ENCODE data around the gene IQCH.

GRCh38 chr15:67520321-67521028 is 265.9 kb downstream of the IQCH start:
- TF ChIP-seq, protein P1, sequence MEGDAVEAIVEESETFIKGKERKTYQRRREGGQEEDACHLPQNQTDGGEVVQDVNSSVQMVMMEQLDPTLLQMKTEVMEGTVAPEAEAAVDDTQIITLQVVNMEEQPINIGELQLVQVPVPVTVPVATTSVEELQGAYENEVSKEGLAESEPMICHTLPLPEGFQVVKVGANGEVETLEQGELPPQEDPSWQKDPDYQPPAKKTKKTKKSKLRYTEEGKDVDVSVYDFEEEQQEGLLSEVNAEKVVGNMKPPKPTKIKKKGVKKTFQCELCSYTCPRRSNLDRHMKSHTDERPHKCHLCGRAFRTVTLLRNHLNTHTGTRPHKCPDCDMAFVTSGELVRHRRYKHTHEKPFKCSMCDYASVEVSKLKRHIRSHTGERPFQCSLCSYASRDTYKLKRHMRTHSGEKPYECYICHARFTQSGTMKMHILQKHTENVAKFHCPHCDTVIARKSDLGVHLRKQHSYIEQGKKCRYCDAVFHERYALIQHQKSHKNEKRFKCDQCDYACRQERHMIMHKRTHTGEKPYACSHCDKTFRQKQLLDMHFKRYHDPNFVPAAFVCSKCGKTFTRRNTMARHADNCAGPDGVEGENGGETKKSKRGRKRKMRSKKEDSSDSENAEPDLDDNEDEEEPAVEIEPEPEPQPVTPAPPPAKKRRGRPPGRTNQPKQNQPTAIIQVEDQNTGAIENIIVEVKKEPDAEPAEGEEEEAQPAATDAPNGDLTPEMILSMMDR (IDR thresholded peaks at IDR 0.05 in 8 of 11, conservative IDR thresholded peaks at IDR 0.05 in 3 of 11), result no peak
- TF ChIP-seq POLR2A (IDR thresholded peaks at IDR 0.05), result no peak
- TF ChIP-seq POLR2AphosphoS5 (IDR thresholded peaks at IDR 0.05), result no peak
